Muscle of leg (tissue), 11 donors: Measurements from ENCODE around the gene ARHGEF33. TPM values are rescaled to one million over a fixed set of nuclear protein-coding genes. Genes with fewer than 3 reads are reported as not detected.
A peak's percentile ranks its signal among the peaks of the same experiment; 100 is the strongest.
"Not testable (repeated sequence)": the region's sequence is repeated elsewhere in the genome, so short reads cannot be mapped to it uniquely, and the experiment has no call there.

Experiments
- DNase-seq: peaks from one replicate; pipeline ENCODE4 v3.0.0; 2013
- H3K27ac ChIP-seq: one replicate; pipeline ENCODE4 v1.5.1; 2013; ENCODE audit warnings: mild to moderate bottlenecking, low read length, control low read depth
- H3K27me3 ChIP-seq: one replicate; pipeline ENCODE4 v1.6.1; 2013; ENCODE audit warnings: low read length; ENCODE audit not compliant: control insufficient read depth, insufficient read depth
- H3K36me3 ChIP-seq: one replicate; pipeline ENCODE4 v1.6.1; 2013; ENCODE audit warnings: low read length; ENCODE audit not compliant: control insufficient read depth, insufficient read depth
- H3K4me1 ChIP-seq: one replicate; pipeline ENCODE4 v1.6.1; 2013; ENCODE audit warnings: low read length; ENCODE audit not compliant: control insufficient read depth, insufficient read depth
- H3K4me3 ChIP-seq: one replicate; pipeline ENCODE4 v1.5.1; 2013; ENCODE audit warnings: low read length, control low read depth
- H3K9me3 ChIP-seq: replicated peaks from 2 replicates; pipeline ENCODE4 v1.6.1; 2013; ENCODE audit warnings: low read depth, low read length; ENCODE audit not compliant: control insufficient read depth
- WGBS: methylation state at CpG from one replicate; pipeline ENCODE4 v1.1.5; 2013; ENCODE audit warnings: missing lambda C conversion rate; ENCODE audit not compliant: insufficient coverage; 5-methylcytosine and 5-hydroxymethylcytosine counted together
- polyA plus RNA-seq, 8 donors: library from polyadenylated mRNA; unstranded; fragments of 120-200 nt; gene quantifications; one replicate each; pipeline versions ENCODE4 v1.2.1 to v1.2.3, GENCODE V29; 2013; ENCODE audit warnings: inconsistent platforms in 1 of 8, low replicate concordance in 1 of 8; ENCODE audit not compliant: insufficient read length in 8 of 8, insufficient read depth in 1 of 8
- total RNA-seq: library from RNA; stranded (reverse); fragments of 120-200 nt; gene quantifications from one replicate; pipeline ENCODE4 v1.2.4, GENCODE V29; 2013

The ARHGEF33 gene
- total and polyA plus RNA-seq, 9 donors: 0.71 to 2.2 (median 1.1) TPM

GRCh38 chr2:38933653-38934052 is 44.0 kb downstream of the ARHGEF33 start:
- Histone ChIP-seq H3K4me1 (no peaks in the 10 kb centered on the region), H3K27me3 (no peaks in the 10 kb centered on the region), H3K36me3 (no peaks in the 10 kb centered on the region), H3K4me3 (no peak overlapping the region), H3K27ac (no peak overlapping the region), H3K9me3 (no peaks in the 10 kb centered on the region)
- no peak for DNase-seq
- WGBS: 20% methylated on average over 1 of the region's 3 CpGs

- H3K9me3 ChIP-seq: no peaks in the 10 kb centered on the region
- 66% methylated on average over 5 of the region's 5 CpGs for WGBS
- no peak for DNase-seq
- H3K36me3 ChIP-seq: no peaks in the 10 kb centered on the region
- H3K4me1 ChIP-seq: no peaks in the 10 kb centered on the region
- no peaks in the 10 kb centered on the region for H3K27me3 ChIP-seq
- H3K27ac ChIP-seq: no peak overlapping the region
- no peak overlapping the region for H3K4me3 ChIP-seq
Measured at GRCh38 chr2:38934742-38935141, 45.1 kb downstream of the ARHGEF33 start.

- no CpG with 5 or more reads among the region's 4 CpGs for WGBS
Measured at GRCh38 chr2:38935568-38936172, 46.0 kb downstream of the ARHGEF33 start.

GRCh38 chr2:38936516-38936915 is 46.8 kb downstream of the ARHGEF33 start:
- not testable (repeated sequence) for H3K4me3 ChIP-seq, H3K9me3 ChIP-seq, H3K27me3 ChIP-seq, DNase-seq, H3K27ac ChIP-seq, H3K36me3 ChIP-seq, H3K4me1 ChIP-seq
- WGBS: 100% methylated on average over 4 of the region's 6 CpGs

More at GRCh38 chr2:38935568-38936172, 46.0 kb downstream of the ARHGEF33 start:
- DNase-seq: no peak
- Histone ChIP-seq H3K27ac (no peak overlapping the region), H3K27me3 (no peaks in the 10 kb centered on the region), H3K4me3 (no peak overlapping the region), H3K9me3 (no peaks in the 10 kb centered on the region), H3K4me1 (no peaks in the 10 kb centered on the region), H3K36me3 (no peaks in the 10 kb centered on the region)

GRCh38 chr2:38937548-38937947 is 47.9 kb downstream of the ARHGEF33 start:
- Histone ChIP-seq H3K9me3 (no peaks in the 10 kb centered on the region), H3K27me3 (no peaks in the 10 kb centered on the region), H3K4me3 (no peak overlapping the region), H3K4me1 (no peaks in the 10 kb centered on the region), H3K36me3 (no peaks in the 10 kb centered on the region), H3K27ac (no peak overlapping the region)
- no peak for DNase-seq
- 79% methylated on average over 2 of the region's 3 CpGs for WGBS

GRCh38 chr2:38940746-38941145 is 51.1 kb downstream of the ARHGEF33 start:
- no CpG with 5 or more reads among the region's 1 CpG for WGBS
- no peak overlapping the region for H3K27ac ChIP-seq
- no peaks in the 10 kb centered on the region for H3K9me3 ChIP-seq
- no peaks in the 10 kb centered on the region for H3K4me1 ChIP-seq
- no peaks in the 10 kb centered on the region for H3K27me3 ChIP-seq
- H3K36me3 ChIP-seq: no peaks in the 10 kb centered on the region
- no peak for DNase-seq
- no peak overlapping the region for H3K4me3 ChIP-seq

- no peaks in the 10 kb centered on the region for H3K9me3 ChIP-seq
- no peak overlapping the region for H3K27ac ChIP-seq
- H3K27me3 ChIP-seq: no peaks in the 10 kb centered on the region
- no peak for DNase-seq
- H3K36me3 ChIP-seq: no peaks in the 10 kb centered on the region
- H3K4me1 ChIP-seq: no peaks in the 10 kb centered on the region
- H3K4me3 ChIP-seq: no peak overlapping the region
Measured at GRCh38 chr2:38943784-38944183, 54.1 kb downstream of the ARHGEF33 start.

GRCh38 chr2:38945372-38945771 is 55.7 kb downstream of the ARHGEF33 start:
- H3K27me3 ChIP-seq: no peaks in the 10 kb centered on the region
- no peaks in the 10 kb centered on the region for H3K9me3 ChIP-seq
- H3K36me3 ChIP-seq: no peaks in the 10 kb centered on the region
- no peak overlapping the region for H3K27ac ChIP-seq
- 20% methylated on average over 1 of the region's 4 CpGs for WGBS
- peak; percentile 42 for DNase-seq
- no peak overlapping the region for H3K4me3 ChIP-seq
- H3K4me1 ChIP-seq: no peaks in the 10 kb centered on the region

GRCh38 chr2:38945911-38946310 is 56.2 kb downstream of the ARHGEF33 start:
- Histone ChIP-seq H3K9me3 (no peaks in the 10 kb centered on the region), H3K4me3 (no peak overlapping the region), H3K4me1 (no peaks in the 10 kb centered on the region), H3K36me3 (no peaks in the 10 kb centered on the region), H3K27me3 (no peaks in the 10 kb centered on the region), H3K27ac (no peak overlapping the region)
- no CpG with 5 or more reads among the region's 5 CpGs for WGBS
- DNase-seq: no peak

- Histone ChIP-seq H3K4me1 (no peaks in the 10 kb centered on the region), H3K9me3 (no peaks in the 10 kb centered on the region), H3K36me3 (no peaks in the 10 kb centered on the region), H3K27ac (no peak overlapping the region), H3K27me3 (no peaks in the 10 kb centered on the region), H3K4me3 (no peak overlapping the region)
- peak; percentile 77 for DNase-seq
- WGBS: 91% methylated on average over 6 of the region's 11 CpGs
Measured at GRCh38 chr2:38947241-38948239, 57.9 kb downstream of the ARHGEF33 start.
